Loucy (cell line): ENCODE data around the gene ANAPC2.

Experiments used
- EZH2phosphoT487 ChIP-seq: fragments of 200-600 bp; IDR thresholded peaks from 2 replicates; pipeline ENCODE4 v1.6.1; 2018; ENCODE audit warnings: antibody characterized with exemption, mild to moderate bottlenecking, moderate library complexity, borderline replicate concordance
- TF ChIP-seq, protein P1 (sequence below): fragments of 200-600 bp; sonication (generic); conservative IDR thresholded peaks from 2 replicates; pipeline ENCODE4 v1.5.1; 2014; ENCODE audit warnings: mild to moderate bottlenecking, antibody characterized with exemption, low read length

DNA sequence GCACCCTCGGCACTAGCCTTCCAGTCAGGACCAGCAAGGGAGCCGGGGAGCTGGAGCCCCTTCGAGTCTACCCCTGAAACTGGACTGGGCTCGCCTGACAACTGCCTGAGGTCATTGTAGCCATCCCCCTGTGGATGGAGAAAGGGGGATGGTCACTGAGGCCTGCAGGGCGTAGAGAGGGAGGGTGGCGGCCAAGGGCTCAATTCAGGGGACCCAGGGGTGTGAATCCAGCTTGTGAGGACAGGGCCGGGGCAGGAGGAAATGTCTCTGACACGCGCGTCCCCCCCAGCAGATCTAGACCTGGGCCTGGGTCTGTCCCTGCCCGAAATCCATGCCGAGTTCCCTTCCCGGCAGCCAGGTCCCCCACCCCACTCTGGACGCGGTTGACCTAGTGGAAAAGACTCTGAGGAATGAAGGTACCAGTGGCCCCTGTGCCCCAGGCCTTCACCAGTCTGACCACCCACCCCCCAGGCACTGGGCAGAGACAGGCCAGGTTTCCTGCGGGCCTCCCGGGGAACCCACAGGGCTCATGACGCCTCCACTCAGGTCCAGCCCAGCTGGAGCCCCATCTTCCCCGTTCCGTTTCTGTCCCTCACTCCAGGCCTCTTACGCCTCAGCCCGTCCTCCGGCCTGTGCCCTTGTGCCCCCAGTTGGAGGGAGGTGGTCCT is 43.1 kb upstream of the ANAPC2 start:
- TF ChIP-seq, protein P1, sequence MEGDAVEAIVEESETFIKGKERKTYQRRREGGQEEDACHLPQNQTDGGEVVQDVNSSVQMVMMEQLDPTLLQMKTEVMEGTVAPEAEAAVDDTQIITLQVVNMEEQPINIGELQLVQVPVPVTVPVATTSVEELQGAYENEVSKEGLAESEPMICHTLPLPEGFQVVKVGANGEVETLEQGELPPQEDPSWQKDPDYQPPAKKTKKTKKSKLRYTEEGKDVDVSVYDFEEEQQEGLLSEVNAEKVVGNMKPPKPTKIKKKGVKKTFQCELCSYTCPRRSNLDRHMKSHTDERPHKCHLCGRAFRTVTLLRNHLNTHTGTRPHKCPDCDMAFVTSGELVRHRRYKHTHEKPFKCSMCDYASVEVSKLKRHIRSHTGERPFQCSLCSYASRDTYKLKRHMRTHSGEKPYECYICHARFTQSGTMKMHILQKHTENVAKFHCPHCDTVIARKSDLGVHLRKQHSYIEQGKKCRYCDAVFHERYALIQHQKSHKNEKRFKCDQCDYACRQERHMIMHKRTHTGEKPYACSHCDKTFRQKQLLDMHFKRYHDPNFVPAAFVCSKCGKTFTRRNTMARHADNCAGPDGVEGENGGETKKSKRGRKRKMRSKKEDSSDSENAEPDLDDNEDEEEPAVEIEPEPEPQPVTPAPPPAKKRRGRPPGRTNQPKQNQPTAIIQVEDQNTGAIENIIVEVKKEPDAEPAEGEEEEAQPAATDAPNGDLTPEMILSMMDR = no peak
- no peak for TF ChIP-seq EZH2phosphoT487
